GM18526 (cell line): Measurements from ENCODE around the gene NDUFA13.

ENCODE experiments used
- POLR2A ChIP-seq: IDR thresholded peaks from 3 replicates; pipeline ENCODE4 v1.6.1; 2011; ENCODE audit not compliant: insufficient read length; ENCODE audit errors: extremely low read depth

NDUFA13 gene

DNA sequence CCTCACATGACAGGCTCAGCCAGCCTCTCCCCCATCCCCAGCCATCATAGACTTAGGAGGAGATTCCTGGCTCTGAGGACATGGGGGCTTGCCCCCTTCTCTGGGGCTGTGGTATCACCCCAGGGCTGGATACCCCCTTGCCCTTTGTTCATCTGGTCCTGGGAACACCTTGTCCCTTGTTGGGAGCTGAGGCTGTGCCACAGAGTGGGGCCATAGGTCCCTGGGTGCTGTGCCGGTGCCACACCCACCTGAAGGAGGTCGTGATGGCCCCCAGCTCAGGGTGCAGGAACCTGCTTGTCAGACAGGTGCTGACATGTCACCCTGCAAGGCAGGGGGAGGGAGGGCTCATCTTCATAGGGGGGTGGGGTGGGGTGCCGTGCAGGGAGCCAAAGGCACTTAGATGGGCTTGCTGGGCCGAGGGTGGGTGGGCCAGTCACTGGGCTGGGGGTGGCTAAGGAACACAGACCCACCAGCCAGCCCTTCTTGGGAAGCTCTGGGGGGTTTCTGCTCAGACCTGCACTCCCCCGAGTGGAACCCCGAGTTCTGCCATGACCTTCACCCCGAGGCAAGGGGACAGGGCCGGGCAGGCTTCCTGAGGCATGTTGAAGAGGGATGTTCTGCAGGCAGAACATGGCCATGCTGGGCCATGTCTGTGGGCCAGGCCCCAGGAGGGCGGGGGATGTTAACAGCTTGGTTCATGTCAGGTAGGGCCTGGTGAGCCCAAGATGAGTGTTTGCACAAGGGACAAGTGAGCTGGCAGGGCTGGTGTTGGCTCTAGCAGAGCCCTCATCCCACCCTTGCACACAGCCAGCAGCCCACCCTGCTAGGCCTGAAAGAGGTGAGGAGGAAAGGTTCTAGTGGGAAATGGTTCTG lies 28.7 kb upstream of the NDUFA13 start:
- TF ChIP-seq POLR2A = no peak

- no peak for TF ChIP-seq POLR2A
Observed at GRCh38 chr19:19487950-19488874, 27.8 kb upstream of the NDUFA13 start.

- TF ChIP-seq POLR2A = peak; percentile 27
Observed at GRCh38 chr19:19488875-19489690, 26.9 kb upstream of the NDUFA13 start.

- no peak for TF ChIP-seq POLR2A
Observed at GRCh38 chr19:19489804-19490204, 26.2 kb upstream of the NDUFA13 start.

- no peak for TF ChIP-seq POLR2A
Observed at GRCh38 chr19:19490214-19490968, 25.6 kb upstream of the NDUFA13 start.

DNA sequence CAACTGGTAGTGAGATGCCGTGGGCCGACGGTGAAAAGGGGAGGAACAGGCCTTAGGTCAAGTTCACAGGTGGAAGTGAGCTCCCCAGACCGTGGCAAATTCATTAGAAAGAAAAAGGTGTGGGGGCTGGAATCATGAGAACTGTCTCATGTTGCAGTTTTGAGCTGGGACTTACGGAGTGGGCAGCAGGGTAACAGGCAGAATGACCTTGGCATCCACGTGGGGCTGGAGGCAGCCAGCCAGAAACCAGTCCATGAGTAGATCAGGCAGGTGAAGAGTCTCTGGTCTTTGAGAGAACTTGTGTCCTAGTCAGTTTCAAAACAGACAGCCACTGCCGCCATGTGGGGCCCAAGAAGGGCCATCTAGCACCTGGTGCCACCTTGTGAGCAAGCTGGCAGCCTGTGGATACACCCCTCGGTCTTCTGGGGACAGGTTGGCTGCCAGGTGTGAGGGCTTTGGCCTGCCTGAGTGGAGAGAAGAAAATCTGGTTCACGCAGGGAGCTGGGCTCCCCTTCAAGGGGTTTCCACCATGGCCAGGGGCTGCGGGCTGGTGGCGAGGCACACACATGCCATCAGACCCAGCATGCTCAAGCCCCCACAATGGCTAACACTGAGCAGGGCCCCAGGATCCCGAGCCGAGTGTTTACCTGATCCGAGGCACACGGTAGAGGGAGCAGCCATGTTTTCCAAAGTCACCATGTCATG lies 24.6 kb upstream of the NDUFA13 start:
- TF ChIP-seq POLR2A = no peak

DNA sequence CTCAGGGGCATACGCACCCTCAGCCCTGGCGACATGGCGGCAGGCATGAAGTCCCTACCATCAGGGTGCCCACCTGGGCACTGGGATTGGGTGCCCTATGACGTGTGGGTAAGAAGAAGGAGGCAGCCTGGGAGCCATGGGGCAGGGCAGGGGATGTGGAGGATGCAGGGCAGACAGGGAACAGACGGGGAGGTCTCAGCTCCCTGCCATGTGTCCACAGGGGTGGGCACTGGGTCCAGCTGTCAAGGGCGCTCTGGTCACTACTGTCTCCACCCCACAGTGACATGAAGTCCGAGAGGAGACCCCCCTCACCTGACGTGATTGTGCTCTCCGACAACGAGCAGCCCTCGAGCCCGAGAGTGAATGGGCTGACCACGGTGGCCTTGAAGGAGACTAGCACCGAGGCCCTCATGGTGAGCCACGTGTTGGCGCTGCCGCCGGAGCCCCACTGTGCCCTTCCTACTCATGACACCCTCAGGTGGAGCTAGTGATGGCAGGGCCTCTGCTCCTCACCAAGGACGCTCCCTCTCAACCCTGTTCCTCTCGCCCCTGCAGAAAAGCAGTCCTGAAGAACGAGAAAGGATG lies 23.9 kb upstream of the NDUFA13 start:
- TF ChIP-seq POLR2A = no peak

- TF ChIP-seq POLR2A = no peak
Observed at GRCh38 chr19:19493841-19494546, 22.0 kb upstream of the NDUFA13 start.

- TF ChIP-seq POLR2A = no peak
Observed at GRCh38 chr19:19495614-19496603, 20.1 kb upstream of the NDUFA13 start.

GRCh38 chr19:19498255-19498991 lies 17.6 kb upstream of the NDUFA13 start:
- no peak for TF ChIP-seq POLR2A

DNA sequence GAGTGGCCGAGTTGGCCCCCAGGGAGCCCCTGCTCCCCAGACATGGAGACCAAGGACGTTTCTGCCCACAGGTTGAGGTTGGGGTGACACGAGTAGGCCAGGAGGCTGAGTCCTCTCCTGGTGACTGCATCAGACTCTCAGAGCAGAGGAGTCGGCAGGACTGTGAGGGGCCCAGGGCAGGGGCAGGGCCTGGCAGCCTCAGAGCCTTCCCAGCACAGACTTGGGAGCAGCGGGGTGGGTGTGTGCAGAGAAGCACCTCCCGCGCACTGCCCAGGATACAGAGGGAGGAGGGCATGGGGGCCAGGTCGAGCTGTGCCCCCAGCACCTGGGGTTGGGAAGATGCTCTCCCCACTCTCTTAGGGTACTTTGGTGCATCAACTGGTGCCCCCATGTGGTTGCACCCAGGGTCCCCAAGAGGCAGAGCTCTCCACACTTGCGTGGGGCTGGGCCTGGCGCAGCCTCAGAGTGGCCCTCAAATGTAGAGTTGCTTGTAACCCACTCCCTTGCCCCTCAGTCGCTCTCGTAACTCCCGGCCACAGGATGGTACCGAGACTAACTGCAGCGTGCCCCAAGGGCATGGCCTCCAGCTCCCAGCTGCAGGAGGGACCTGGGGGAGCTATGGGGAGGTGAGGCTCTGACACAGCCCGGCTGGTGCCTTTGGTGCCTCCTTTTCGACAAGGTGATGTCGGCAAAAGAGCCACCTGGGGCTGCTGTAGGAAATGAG lies 16.6 kb upstream of the NDUFA13 start:
- no peak for TF ChIP-seq POLR2A
